H1 (cell line): Measurements from ENCODE around the gene HCK. TPM values are rescaled to one million over a fixed set of nuclear protein-coding genes. Genes with fewer than 3 reads are reported as not detected.

Experiments used
- CTCF ChIA-PET: fragments of 300-600 bp; sonication (Branson Sonifier 250); formaldehyde crosslinking; loops from one replicate; lab custom pipeline; 2021; ENCODE audit not compliant: partially characterized antibody; lab: Charles Lee
- POLR2A ChIA-PET: fragments of 300-600 bp; sonication (Branson Sonifier 250); formaldehyde crosslinking; loops from one replicate; lab custom pipeline; 2021; ENCODE audit warnings: inconsistent platforms; ENCODE audit not compliant: partially characterized antibody; lab: Charles Lee
- DNase-seq, 2 experiments: peaks; one replicate each; pipeline versions ENCODE4 v3.0.0 to v3.0.0-alpha.2; 2010 to 2022; ENCODE audit warnings: low spot score in 2 of 2, low read depth in 1 of 2, mixed read lengths in 1 of 2
- FAIRE-seq: peaks from 2 replicates; lab custom pipeline; 2011; peaks lifted over from hg19 to GRCh38; lab: Jason Lieb, UNC
- H2AFZ ChIP-seq: 2 replicates; pipeline ENCODE4 v1.8.1; 2012; ENCODE audit warnings: low read length, inconsistent platforms
- H2AK5ac ChIP-seq: 2 replicates; pipeline ENCODE4 v1.6.1; 2013; ENCODE audit warnings: low read depth, low read length
- H2BK120ac ChIP-seq: replicated peaks from 2 replicates; pipeline ENCODE3; 2013; ENCODE audit warnings: low read depth, low read length, inconsistent platforms
- H2BK12ac ChIP-seq: 2 replicates; pipeline ENCODE4 v1.6.1; 2013; ENCODE audit warnings: low read depth, low read length
- H2BK15ac ChIP-seq: 2 replicates; pipeline ENCODE4 v1.6.1; 2013; ENCODE audit warnings: low read length
- H2BK20ac ChIP-seq: 2 replicates; pipeline ENCODE4 v1.6.1; 2013; ENCODE audit warnings: low read length
- H2BK5ac ChIP-seq: 2 replicates; pipeline ENCODE4 v1.6.1; 2013; ENCODE audit warnings: low read depth, low read length
- H3K14ac ChIP-seq: 2 replicates; pipeline ENCODE4 v1.6.1; 2013; ENCODE audit warnings: inconsistent platforms; ENCODE audit not compliant: insufficient read length
- H3K18ac ChIP-seq: 2 replicates; pipeline ENCODE4 v1.6.1; 2013; ENCODE audit warnings: low read length; ENCODE audit errors: extremely low read depth
- H3K23ac ChIP-seq: 2 replicates; pipeline ENCODE4 v1.6.1; 2013; ENCODE audit warnings: inconsistent platforms; ENCODE audit not compliant: insufficient read length
- H3K23me2 ChIP-seq: 2 replicates; pipeline ENCODE4 v1.6.1; 2013; ENCODE audit warnings: low read depth, low read length
- H3K27ac ChIP-seq: 2 replicates; pipeline ENCODE4 v1.6.1; 2011; ENCODE audit warnings: low read depth, low read length, inconsistent platforms
- H3K27me3 ChIP-seq, 4 experiments: replicated peaks in 1 of 4; 1 replicate in 1 of 4; 2 replicates in 3 of 4; pipeline versions ENCODE4 v1.6.1 to v1.8.1; 2011 to 2013; ENCODE audit warnings: low read length in 3 of 4, mild to moderate bottlenecking in 3 of 4, inconsistent platforms in 2 of 4, mixed read lengths in 2 of 4, moderate library complexity in 1 of 4; ENCODE audit not compliant: control insufficient read depth in 3 of 4, insufficient read depth in 3 of 4; ENCODE audit errors: extremely low read depth in 1 of 4
- H3K36me3 ChIP-seq, 4 experiments: 2 replicates each; pipeline versions ENCODE4 v1.6.1 to v1.8.1; 2011 to 2013; ENCODE audit warnings: mild to moderate bottlenecking in 4 of 4, low read length in 3 of 4, moderate library complexity in 2 of 4, control low read depth in 1 of 4, inconsistent platforms in 1 of 4; ENCODE audit not compliant: insufficient read depth in 4 of 4, control insufficient read depth in 2 of 4
- H3K4ac ChIP-seq: replicated peaks from 2 replicates; pipeline ENCODE3; 2013; ENCODE audit warnings: low read length, low read depth, mixed read lengths, inconsistent platforms; ENCODE audit not compliant: insufficient read length
- H3K4me1 ChIP-seq, 4 experiments: replicated peaks in 1 of 4; 1 replicate in 1 of 4; 2 replicates in 3 of 4; pipeline versions ENCODE4 v1.6.1 to v1.8.1; 2011 to 2013; ENCODE audit warnings: low read length in 3 of 4, inconsistent platforms in 2 of 4, mixed read lengths in 1 of 4; ENCODE audit not compliant: insufficient read depth in 4 of 4, control insufficient read depth in 3 of 4
- H3K4me2 ChIP-seq, 2 experiments: 2 replicates each; pipeline versions ENCODE4 v1.6.1 to v1.8.1; 2011 to 2013; ENCODE audit warnings: low read depth in 2 of 2, low read length in 2 of 2, control low read depth in 1 of 2, inconsistent platforms in 1 of 2, mild to moderate bottlenecking in 1 of 2; ENCODE audit not compliant: insufficient read depth in 1 of 2
- H3K4me3 ChIP-seq, 4 experiments: fragments of 200-600, 300-600 bp in 1 of 4; sonication (generic), shearing (Covaris generic), sonication (Bioruptor Twin) in 1 of 4; 2 replicates each; pipeline versions ENCODE4 v1.5.1 to v1.8.1; 2011 to 2016; ENCODE audit warnings: low read length in 4 of 4, low read depth in 3 of 4, control low read depth in 2 of 4, inconsistent platforms in 2 of 4, mild to moderate bottlenecking in 2 of 4, mixed read lengths in 1 of 4, moderate library complexity in 1 of 4; ENCODE audit not compliant: insufficient read depth in 2 of 4; ENCODE audit errors: extremely low read depth in 1 of 4
- H3K56ac ChIP-seq: replicated peaks from 2 replicates; pipeline ENCODE3; 2013; ENCODE audit warnings: low read depth, mild to moderate bottlenecking, mixed read lengths, low read length, inconsistent platforms; ENCODE audit not compliant: insufficient read length
- H3K79me1 ChIP-seq: 2 replicates; pipeline ENCODE4 v1.6.1; 2013; ENCODE audit warnings: low read depth, low read length, control low read depth
- H3K79me2 ChIP-seq, 2 experiments: 2 replicates each; pipeline versions ENCODE4 v1.6.1 to v1.8.1; 2012 to 2013; ENCODE audit warnings: low read length in 2 of 2, mild to moderate bottlenecking in 2 of 2, inconsistent platforms in 1 of 2; ENCODE audit not compliant: insufficient read depth in 2 of 2, control insufficient read depth in 1 of 2
- H3K9ac ChIP-seq, 4 experiments: replicated peaks in 1 of 4; 1 replicate in 1 of 4; 2 replicates in 3 of 4; pipeline versions ENCODE4 v1.6.1 to v1.8.1; 2011 to 2013; ENCODE audit warnings: low read depth in 3 of 4, low read length in 3 of 4, control low read depth in 2 of 4, mild to moderate bottlenecking in 2 of 4, moderate library complexity in 2 of 4, inconsistent platforms in 1 of 4; ENCODE audit errors: extremely low read depth in 1 of 4
- H3K9me3 ChIP-seq, 2 experiments: 2 replicates each; pipeline versions ENCODE4 v1.6.1 to v1.8.1; 2012 to 2013; ENCODE audit warnings: mild to moderate bottlenecking in 2 of 2, moderate library complexity in 2 of 2, control low read depth in 1 of 2, inconsistent platforms in 1 of 2, low read depth in 1 of 2, low read length in 1 of 2, mixed read lengths in 1 of 2; ENCODE audit not compliant: insufficient read depth in 2 of 2
- H4K20me1 ChIP-seq, 2 experiments: replicated peaks in 1 of 2; 2 replicates each; pipeline versions ENCODE3 to v1.8.1; 2011 to 2013; ENCODE audit warnings: inconsistent platforms in 2 of 2, low read length in 2 of 2, mild to moderate bottlenecking in 1 of 2; ENCODE audit not compliant: insufficient read depth in 2 of 2, control insufficient read depth in 1 of 2
- H4K5ac ChIP-seq: 2 replicates; pipeline ENCODE4 v1.6.1; 2013; ENCODE audit warnings: low read length, low read depth, mixed read lengths, inconsistent platforms; ENCODE audit not compliant: insufficient read length
- H4K8ac ChIP-seq: 2 replicates; pipeline ENCODE4 v1.8.0; 2013; ENCODE audit warnings: mild to moderate bottlenecking, moderate library complexity, low read length, inconsistent platforms; ENCODE audit not compliant: insufficient read depth; ENCODE audit errors: extremely low read depth
- H4K91ac ChIP-seq: replicated peaks from 2 replicates; pipeline ENCODE3; 2013; ENCODE audit warnings: low read length, mixed read lengths, inconsistent platforms; ENCODE audit not compliant: insufficient read length
- CREB1 ChIP-seq: IDR thresholded peaks from 2 replicates; pipeline ENCODE4 v1.6.1; 2012; ENCODE audit warnings: inconsistent platforms
- FOSL1 ChIP-seq: IDR thresholded peaks from 2 replicates; pipeline ENCODE4 v1.6.1; 2011; ENCODE audit warnings: mild to moderate bottlenecking, low read depth, low read length, moderate library complexity; ENCODE audit not compliant: insufficient read depth
- GABPA ChIP-seq: IDR thresholded peaks from 2 replicates; pipeline ENCODE4 v1.6.1; 2011; ENCODE audit warnings: mild to moderate bottlenecking, low read length, moderate library complexity, borderline replicate concordance; ENCODE audit not compliant: insufficient read depth
- HDAC6 ChIP-seq: IDR thresholded peaks from one replicate; pipeline ENCODE4 v1.7.1; 2012; ENCODE audit warnings: low read depth, mild to moderate bottlenecking, inconsistent platforms, low read length, moderate library complexity
- JUND ChIP-seq: IDR thresholded peaks from 2 replicates; pipeline ENCODE4 v1.6.1; 2011; ENCODE audit warnings: mild to moderate bottlenecking, improper control_type of control experiment, low read length
- KDM4A ChIP-seq: IDR thresholded peaks from one replicate; pipeline ENCODE4 v1.7.1; 2012; ENCODE audit warnings: low read depth, mild to moderate bottlenecking, moderate library complexity, low read length, inconsistent platforms; ENCODE audit not compliant: severe bottlenecking
- KDM5A ChIP-seq: fragments of 200-600 bp; IDR thresholded peaks from 2 replicates; pipeline ENCODE4 v1.7.1; 2012; ENCODE audit warnings: mild to moderate bottlenecking, low read length, inconsistent platforms, mixed read lengths
- RBBP5 ChIP-seq: IDR thresholded peaks from 2 replicates; pipeline ENCODE4 v1.7.1; 2012; ENCODE audit warnings: low read depth, mild to moderate bottlenecking, inconsistent platforms, low read length, moderate library complexity, borderline replicate concordance
- RFX5 ChIP-seq: IDR thresholded peaks from 2 replicates; pipeline ENCODE4 v1.6.1; 2011; ENCODE audit warnings: low read depth, low read length, improper control_type of control experiment, borderline replicate concordance
- TAF7 ChIP-seq: optimal IDR thresholded peaks from 2 replicates; pipeline ENCODE3; 2011; ENCODE audit warnings: low read depth, mild to moderate bottlenecking, inconsistent platforms, low read length, moderate library complexity, borderline replicate concordance
- WGBS, 2 experiments: shearing (Covaris generic) in 1 of 2; methylation state at CpG; one replicate each; pipeline versions ENCODE4 v1.1.6 to v1.1.7; 2013 to 2015; ENCODE audit warnings: low lambda C conversion rate in 2 of 2, mixed read lengths in 2 of 2, inconsistent platforms in 1 of 2, low coverage in 1 of 2, missing lambda C conversion rate in 1 of 2; ENCODE audit not compliant: insufficient replicate concordance in 2 of 2, insufficient coverage in 1 of 2, insufficient read length in 1 of 2; ENCODE audit errors: extremely low coverage in 1 of 2, missing lambda C conversion rate in 1 of 2; 5-methylcytosine and 5-hydroxymethylcytosine counted together
- polyA plus RNA-seq, 7 experiments: library from polyadenylated mRNA; depleted of rRNA in 3 of 7; stranded (reverse) in 5 of 7; unstranded in 2 of 7; fragments of >200 nt in 5 of 7; fragments of 200-250 nt in 2 of 7; gene quantifications; 1 replicate in 5 of 7; 2 replicates in 1 of 7; 4 replicates in 1 of 7; pipeline versions ENCODE4 v1.2.1 to v1.2.3, GENCODE V29; 2011 to 2013; ENCODE audit warnings: missing spikeins in 2 of 7, mixed read lengths in 2 of 7
- total RNA-seq: library from RNA; stranded (reverse); fragmentation: NEBNext Ultra II Directional; extraction: Animal tissue kit (Norgen Biotek cat#: 25700); gene quantifications from 2 replicates; pipeline ENCODE4 v1.2.1, GENCODE V29; 2021
- TF ChIP-seq, protein P1 (sequence below): IDR thresholded peaks from 2 replicates; pipeline ENCODE4 v1.6.1; 2011; ENCODE audit warnings: low read length, improper control_type of control experiment
- TF ChIP-seq, protein P2 (sequence below): IDR thresholded peaks from 2 replicates; pipeline ENCODE4 v1.6.1; 2011; ENCODE audit warnings: low read depth, mild to moderate bottlenecking, low read length; ENCODE audit not compliant: insufficient read depth

Gene HCK
- total and polyA plus RNA-seq, 2 of the 8 experiments (the other 6 are each of a cell fraction or from before 2014, with no cell fraction given), result 0.37 to 4.3 TPM

DNA sequence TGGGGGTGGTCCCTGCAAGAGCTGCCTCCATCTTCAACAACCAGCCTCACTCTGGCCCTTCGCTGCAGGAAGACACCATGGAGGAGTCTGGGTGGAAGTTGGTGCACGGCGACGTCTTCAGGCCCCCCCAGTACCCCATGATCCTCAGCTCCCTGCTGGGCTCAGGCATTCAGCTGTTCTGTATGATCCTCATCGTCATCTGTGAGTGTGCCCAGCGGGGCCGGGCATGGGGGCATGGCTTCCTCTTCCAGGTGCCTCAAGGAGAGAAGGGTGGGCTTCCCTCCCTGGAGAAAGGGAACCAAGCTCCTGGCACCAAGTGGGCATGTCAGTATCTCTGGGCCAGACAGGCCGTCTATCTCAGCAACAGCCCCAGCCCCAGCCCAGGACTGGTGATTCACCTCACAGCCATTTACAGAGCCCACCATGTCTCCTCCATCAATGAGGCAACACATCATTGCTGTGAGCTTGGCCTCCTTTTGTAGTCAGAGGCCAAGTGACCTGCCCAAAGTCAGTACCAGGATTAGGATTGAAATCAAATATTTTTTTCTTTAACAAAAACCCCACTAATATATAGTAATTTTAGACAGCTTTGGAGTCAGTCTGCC is 97.6 kb downstream of the HCK start:
- Histone ChIP-seq H2BK20ac (no peak overlapping the region), H4K8ac (no peak overlapping the region), H3K9ac (no peak overlapping the region; a peak in 1 of 7 replicates), H2AFZ (no peak overlapping the region), H2BK12ac (no peak overlapping the region), H3K56ac (no peak overlapping the region), H3K79me2 (no peaks in the 10 kb centered on the region), H4K20me1 (peaks cover 2% of the 10 kb centered on the region in 2 experiments), H3K23me2 (no peaks in the 10 kb centered on the region), H2BK120ac (no peak overlapping the region), H3K4ac (no peak overlapping the region), H3K36me3 (peaks cover 36 to 59% (median 47%) of the 10 kb centered on the region in 4 experiments), H4K91ac (no peak overlapping the region), H3K27me3 (no peaks in the 10 kb centered on the region; a peak in 1 of 7 replicates), H3K4me1 (no peaks in the 10 kb centered on the region), H2AK5ac (no peak overlapping the region), H2BK5ac (no peak overlapping the region), H3K9me3 (no peaks in the 10 kb centered on the region), H4K5ac (no peak overlapping the region), H2BK15ac (no peak overlapping the region), H3K79me1 (no peaks in the 10 kb centered on the region), H3K4me2 (no peak overlapping the region), H3K4me3 (no peak overlapping the region), H3K27ac (no peak overlapping the region), H3K18ac (no peak overlapping the region), H3K14ac (no peak overlapping the region), H3K23ac (no peak overlapping the region)
- ChIA-PET POLR2A (no interaction called here), CTCF (interaction anchor here (1.0 kb wide), 1 partner anchor 326 kb away, joined by 4 read pairs; no protein-coding TSS in a partner anchor)
- FAIRE-seq, result no peak
- 91% methylated on average over 8 of the region's 8 CpGs; no CpG with 5 or more reads in 1 of the 2 experiments for WGBS, 2 experiments
- no peak for DNase-seq
- TF ChIP-seq, protein P1, sequence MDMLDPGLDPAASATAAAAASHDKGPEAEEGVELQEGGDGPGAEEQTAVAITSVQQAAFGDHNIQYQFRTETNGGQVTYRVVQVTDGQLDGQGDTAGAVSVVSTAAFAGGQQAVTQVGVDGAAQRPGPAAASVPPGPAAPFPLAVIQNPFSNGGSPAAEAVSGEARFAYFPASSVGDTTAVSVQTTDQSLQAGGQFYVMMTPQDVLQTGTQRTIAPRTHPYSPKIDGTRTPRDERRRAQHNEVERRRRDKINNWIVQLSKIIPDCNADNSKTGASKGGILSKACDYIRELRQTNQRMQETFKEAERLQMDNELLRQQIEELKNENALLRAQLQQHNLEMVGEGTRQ, result no peak
- TF ChIP-seq TAF7, result no peak
- TF ChIP-seq, protein P2, sequence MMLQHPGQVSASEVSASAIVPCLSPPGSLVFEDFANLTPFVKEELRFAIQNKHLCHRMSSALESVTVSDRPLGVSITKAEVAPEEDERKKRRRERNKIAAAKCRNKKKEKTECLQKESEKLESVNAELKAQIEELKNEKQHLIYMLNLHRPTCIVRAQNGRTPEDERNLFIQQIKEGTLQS, result no peak
- TF ChIP-seq RFX5, result no peak
- TF ChIP-seq RBBP5, result no peak
- TF ChIP-seq CREB1, result no peak
- TF ChIP-seq JUND, result no peak
- no peak for TF ChIP-seq FOSL1
- no peak for TF ChIP-seq KDM5A
- no peak for TF ChIP-seq HDAC6
- no peak for TF ChIP-seq GABPA
- no peak for TF ChIP-seq KDM4A
